A549 (cell line): Measurements from ENCODE around the gene CNOT9. TPM values are rescaled to one million over a fixed set of nuclear protein-coding genes. Genes with fewer than 3 reads are reported as not detected.

Experiments
- ATAC-seq, 2 experiments: fragments of 200-7000 bp in 1 of 2; fragments of >200 bp in 1 of 2; cut with Nextera tagmentation in 1 of 2; cut with Tn5 transposase in 1 of 2; 3 replicates each; pipeline versions ENCODE4 v1.8.0 to v1.9.1; 2018 to 2020; ENCODE audit warnings: mild to moderate bottlenecking in 1 of 2, moderate library complexity in 1 of 2
- CTCF ChIA-PET: fragments of 300-600 bp; sonication (Branson Sonifier 250); formaldehyde crosslinking; extraction: SDS; loops from one replicate; lab custom pipeline; 2021; ENCODE audit warnings: antibody characterized with exemption, inconsistent platforms; lab: Yijun Ruan, JAX
- POLR2A ChIA-PET: fragments of 350-600 bp; formaldehyde crosslinking; extraction: SDS; loops from one replicate; lab custom pipeline; 2021; ENCODE audit warnings: antibody characterized with exemption, inconsistent platforms; lab: Yijun Ruan, JAX
- DNase-seq, 2 experiments: peaks; one replicate each; pipeline versions ENCODE4 v3.0.0 to v3.0.0-alpha.2; 2011 to 2016; ENCODE audit warnings: low read depth in 1 of 2, low spot score in 1 of 2
- FAIRE-seq: peaks from 2 replicates; lab custom pipeline; 2011; peaks lifted over from hg19 to GRCh38; lab: Jason Lieb, UNC
- H3K27ac ChIP-seq, 2 experiments: fragments of >200 bp; sonication (Bioruptor Twin); formaldehyde crosslinking; 3 replicates each; pipeline ENCODE4 v1.5.1; 2016 to 2017
- H3K4me1 ChIP-seq: fragments of >200 bp; sonication (Bioruptor Twin); formaldehyde crosslinking; 3 replicates; pipeline ENCODE4 v1.6.1; 2016
- H3K4me2 ChIP-seq: fragments of >200 bp; sonication (Bioruptor Twin); formaldehyde crosslinking; 3 replicates; pipeline ENCODE4 v1.6.1; 2016
- H3K4me3 ChIP-seq: fragments of >200 bp; sonication (Bioruptor Twin); formaldehyde crosslinking; 3 replicates; pipeline ENCODE4 v1.5.1; 2016
- H3K9me3 ChIP-seq: fragments of >200 bp; sonication (Bioruptor Twin); formaldehyde crosslinking; 3 replicates; pipeline ENCODE4 v1.6.1; 2016
- CBX2 ChIP-seq: fragments of 200-600 bp; sonication (generic); IDR thresholded peaks from 2 replicates; pipeline ENCODE4 v1.6.1; 2016; ENCODE audit warnings: low read depth, mild to moderate bottlenecking, borderline replicate concordance
- EHF ChIP-seq: fragments of 250-450 bp; sonication (Bioruptor Pico); IDR thresholded peaks from 2 replicates; pipeline ENCODE4 v1.5.0; 2020; ENCODE audit warnings: mild to moderate bottlenecking
- EHMT2 ChIP-seq: fragments of 200-600 bp; sonication (generic); IDR thresholded peaks from 2 replicates; pipeline ENCODE4 v1.6.1; 2016; ENCODE audit warnings: antibody characterized with exemption, low read depth, mild to moderate bottlenecking, moderate library complexity
- FOSL2 ChIP-seq, 2 experiments: fragments of 450-650 bp in 1 of 2; fragments of >200 bp in 1 of 2; sonication (Bioruptor Twin) in 1 of 2; formaldehyde crosslinking; IDR thresholded peaks; 2 replicates each; pipeline versions ENCODE4 v1.5.0 to v1.6.1; 2016 to 2020; ENCODE audit warnings: mild to moderate bottlenecking in 1 of 2, moderate library complexity in 1 of 2
- GATA3 ChIP-seq: IDR thresholded peaks from 2 replicates; pipeline ENCODE4 v1.6.1; 2012; ENCODE audit warnings: borderline replicate concordance
- HOXA7 ChIP-seq: fragments of 250-450 bp; sonication (Bioruptor Pico); IDR thresholded peaks from 2 replicates; pipeline ENCODE4 v1.5.0; 2020; ENCODE audit warnings: mild to moderate bottlenecking, moderate library complexity
- HOXB5 ChIP-seq: fragments of 250-450 bp; sonication (Bioruptor Pico); IDR thresholded peaks from 2 replicates; pipeline ENCODE4 v1.5.0; 2020; ENCODE audit warnings: mild to moderate bottlenecking, moderate library complexity
- JUN ChIP-seq, 2 experiments: fragments of >200 bp; sonication (Bioruptor Twin); formaldehyde crosslinking; IDR thresholded peaks; 2 replicates in 1 of 2; 3 replicates in 1 of 2; pipeline ENCODE4 v1.6.1; 2016 to 2017
- JUNB ChIP-seq: fragments of >200 bp; sonication (Bioruptor Twin); formaldehyde crosslinking; IDR thresholded peaks from 2 replicates; pipeline ENCODE4 v1.6.1; 2016
- KDM5A ChIP-seq: fragments of 200-600 bp; sonication (generic); IDR thresholded peaks from 2 replicates; pipeline ENCODE4 v1.6.1; 2016; ENCODE audit warnings: antibody characterized with exemption, mild to moderate bottlenecking
- NR3C1 ChIP-seq: fragments of >200 bp; sonication (Bioruptor Twin); formaldehyde crosslinking; IDR thresholded peaks from 3 replicates; pipeline ENCODE4 v1.6.1; 2017
- PHF8 ChIP-seq: fragments of 200-600 bp; sonication (generic); IDR thresholded peaks from 2 replicates; pipeline ENCODE4 v1.6.1; 2016; ENCODE audit warnings: low read depth, mild to moderate bottlenecking, antibody characterized with exemption, moderate library complexity, borderline replicate concordance
- POLR2AphosphoS2 ChIP-seq: conservative IDR thresholded peaks from 2 replicates; pipeline ENCODE4 v1.6.1; 2012; ENCODE audit warnings: low read length, improper control_type of control experiment, inconsistent platforms
- RAD21 ChIP-seq, 2 experiments: fragments of >200 bp in 1 of 2; sonication (Bioruptor Twin) in 1 of 2; formaldehyde crosslinking in 1 of 2; IDR thresholded peaks in 1 of 2; conservative IDR thresholded peaks in 1 of 2; 2 replicates in 1 of 2; 3 replicates in 1 of 2; pipeline ENCODE4 v1.6.1; 2012 to 2018; ENCODE audit warnings: inconsistent platforms in 1 of 2
- RARB ChIP-seq: fragments of 250-450 bp; sonication (Bioruptor Pico); IDR thresholded peaks from 2 replicates; pipeline ENCODE4 v1.8.0; 2021; ENCODE audit warnings: mild to moderate bottlenecking, moderate library complexity
- SMC3 ChIP-seq: fragments of >200 bp; sonication (Bioruptor Twin); formaldehyde crosslinking; IDR thresholded peaks from 3 replicates; pipeline ENCODE4 v1.6.1; 2018; ENCODE audit warnings: inconsistent platforms
- SREBF2 ChIP-seq: fragments of 450-650 bp; IDR thresholded peaks from 2 replicates; pipeline ENCODE4 v1.6.1; 2014; ENCODE audit warnings: mild to moderate bottlenecking, moderate library complexity
- TFCP2L1 ChIP-seq: fragments of 250-450 bp; sonication (Bioruptor Pico); IDR thresholded peaks from 2 replicates; pipeline ENCODE4 v1.5.0; 2021; ENCODE audit warnings: mild to moderate bottlenecking
- ZNF302 ChIP-seq: fragments of 250-450 bp; sonication (Bioruptor Pico); IDR thresholded peaks from 2 replicates; pipeline ENCODE4 v1.9.0; 2021; ENCODE audit warnings: inconsistent platforms, mild to moderate bottlenecking, moderate library complexity
- WGBS: methylation state at CpG from one replicate; pipeline ENCODE4 v1.1.6; 2017; ENCODE audit errors: missing lambda C conversion rate; 5-methylcytosine and 5-hydroxymethylcytosine counted together
- polyA plus RNA-seq, 4 experiments: library from polyadenylated mRNA; depleted of rRNA in 3 of 4; stranded (reverse); fragments of >200 nt; fragmentation: RNase III in 1 of 4; extraction: RNeasy Plus Mini Kit Qiagen cat#74134 plus additional on column Dnase treatment in 1 of 4; gene quantifications; 2 replicates in 3 of 4; 3 replicates in 1 of 4; pipeline ENCODE4 v1.2.3, GENCODE V29; 2011 to 2017
- TF ChIP-seq, protein P1 (sequence below): IDR thresholded peaks from 2 replicates; pipeline ENCODE4 v1.6.1; 2012
- TF ChIP-seq, protein P2 (sequence below): fragments of 250-450 bp; sonication (Bioruptor Pico); IDR thresholded peaks from 2 replicates; pipeline ENCODE4 v1.5.0; 2021; ENCODE audit warnings: mild to moderate bottlenecking, moderate library complexity, borderline replicate concordance
- TF ChIP-seq, protein P3 (sequence below): fragments of 150-350 bp; IDR thresholded peaks from 2 replicates; pipeline ENCODE4 v1.6.1; 2014; ENCODE audit warnings: low read depth, mild to moderate bottlenecking, low read length
- TF ChIP-seq, protein P4 (sequence below): fragments of 200-600 bp; sonication (generic); IDR thresholded peaks from 2 replicates; pipeline ENCODE4 v1.6.1; 2016; ENCODE audit warnings: antibody characterized with exemption, mild to moderate bottlenecking, moderate library complexity

CNOT9 gene
- polyA plus RNA-seq, 2 of the 4 experiments (the other 2 are of a cell fraction): 42.7 to 87.4 TPM

DNA sequence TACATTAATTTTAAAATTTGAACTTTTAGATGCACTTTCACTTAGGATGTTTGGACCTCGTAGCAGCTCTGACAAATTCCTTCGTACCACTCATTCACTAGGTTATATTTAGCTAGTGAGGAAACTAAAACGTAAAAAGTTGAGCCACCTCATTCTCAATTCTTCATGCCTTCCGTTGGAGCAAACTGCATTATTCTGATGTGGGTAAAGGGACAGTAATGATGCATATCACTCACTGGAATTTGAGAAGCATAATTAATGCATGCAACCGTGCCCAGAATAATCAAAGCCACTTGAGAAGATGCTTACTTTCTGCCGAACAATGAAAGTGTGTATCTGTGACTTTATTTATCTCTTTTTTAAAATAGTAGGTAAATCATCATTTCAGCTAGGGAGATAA, 2.2 kb downstream of the CNOT9 start:
- Histone ChIP-seq H3K4me3 (peak overlapping the region; percentile 74; the same call in 2 of the 3 replicates), H3K4me2 (peak overlapping the region; percentile 89), H3K9me3 (no peaks in the 10 kb centered on the region), H3K4me1 (peaks cover 22% of the 10 kb centered on the region), H3K27ac (no peak overlapping the region)
- DNase-seq (no peak), ATAC-seq (no peak), FAIRE-seq (no peak)
- CTCF ChIA-PET: interaction anchor here (0.7 kb wide), 1 partner anchor 95 kb away, joined by 4 read pairs; no protein-coding TSS in a partner anchor
- 40% methylated on average over 6 of the region's 6 CpGs for WGBS
- POLR2A ChIA-PET: no interaction called here
- TF ChIP-seq POLR2AphosphoS2 (no peak), JUNB (no peak), FOSL2 (IDR thresholded peaks at IDR 0.05) (no peak), FOSL2 (CRISPR knock-in tag; IDR thresholded peaks at IDR 0.05) (no peak), SMC3 (no peak), KDM5A (no peak), NR3C1 (no peak)
- TF ChIP-seq, protein P1, sequence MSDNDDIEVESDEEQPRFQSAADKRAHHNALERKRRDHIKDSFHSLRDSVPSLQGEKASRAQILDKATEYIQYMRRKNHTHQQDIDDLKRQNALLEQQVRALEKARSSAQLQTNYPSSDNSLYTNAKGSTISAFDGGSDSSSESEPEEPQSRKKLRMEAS: no peak
- TF ChIP-seq, protein P2, sequence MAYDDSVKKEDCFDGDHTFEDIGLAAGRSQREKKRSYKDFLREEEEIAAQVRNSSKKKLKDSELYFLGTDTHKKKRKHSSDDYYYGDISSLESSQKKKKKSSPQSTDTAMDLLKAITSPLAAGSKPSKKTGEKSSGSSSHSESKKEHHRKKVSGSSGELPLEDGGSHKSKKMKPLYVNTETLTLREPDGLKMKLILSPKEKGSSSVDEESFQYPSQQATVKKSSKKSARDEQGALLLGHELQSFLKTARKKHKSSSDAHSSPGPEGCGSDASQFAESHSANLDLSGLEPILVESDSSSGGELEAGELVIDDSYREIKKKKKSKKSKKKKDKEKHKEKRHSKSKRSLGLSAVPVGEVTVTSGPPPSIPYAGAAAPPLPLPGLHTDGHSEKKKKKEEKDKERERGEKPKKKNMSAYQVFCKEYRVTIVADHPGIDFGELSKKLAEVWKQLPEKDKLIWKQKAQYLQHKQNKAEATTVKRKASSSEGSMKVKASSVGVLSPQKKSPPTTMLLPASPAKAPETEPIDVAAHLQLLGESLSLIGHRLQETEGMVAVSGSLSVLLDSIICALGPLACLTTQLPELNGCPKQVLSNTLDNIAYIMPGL (CRISPR knock-in tag): no peak

DNA sequence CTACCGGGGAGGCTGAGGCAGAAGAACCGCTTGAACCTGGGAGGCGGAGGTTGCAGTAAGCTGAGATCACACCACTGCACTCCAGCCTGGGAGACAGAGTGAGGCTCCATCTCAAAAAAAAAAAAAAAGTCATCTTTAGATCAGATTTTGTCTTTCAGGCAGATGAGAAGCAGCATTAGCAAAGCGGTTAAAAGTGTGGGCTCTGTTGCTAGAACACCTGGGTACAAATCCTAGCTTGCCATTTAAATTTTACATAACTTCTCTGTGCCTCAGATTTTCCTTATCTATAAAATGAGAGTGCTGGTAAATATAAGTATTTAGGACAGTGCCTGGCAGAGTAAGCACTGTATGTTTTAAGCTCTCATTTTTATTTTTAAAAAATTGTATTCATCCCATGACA, 8.2 kb downstream of the CNOT9 start:
- H3K4me2 ChIP-seq: no peak overlapping the region
- TF ChIP-seq RARB (CRISPR knock-in tag): no peak
- TF ChIP-seq EHMT2: no peak
- no peak for TF ChIP-seq GATA3
- TF ChIP-seq, protein P3, sequence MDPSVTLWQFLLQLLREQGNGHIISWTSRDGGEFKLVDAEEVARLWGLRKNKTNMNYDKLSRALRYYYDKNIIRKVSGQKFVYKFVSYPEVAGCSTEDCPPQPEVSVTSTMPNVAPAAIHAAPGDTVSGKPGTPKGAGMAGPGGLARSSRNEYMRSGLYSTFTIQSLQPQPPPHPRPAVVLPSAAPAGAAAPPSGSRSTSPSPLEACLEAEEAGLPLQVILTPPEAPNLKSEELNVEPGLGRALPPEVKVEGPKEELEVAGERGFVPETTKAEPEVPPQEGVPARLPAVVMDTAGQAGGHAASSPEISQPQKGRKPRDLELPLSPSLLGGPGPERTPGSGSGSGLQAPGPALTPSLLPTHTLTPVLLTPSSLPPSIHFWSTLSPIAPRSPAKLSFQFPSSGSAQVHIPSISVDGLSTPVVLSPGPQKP: no peak
- no peak for TF ChIP-seq ZNF302 (CRISPR knock-in tag)
- no peak for TF ChIP-seq FOSL2 (IDR thresholded peaks at IDR 0.05)
- TF ChIP-seq FOSL2 (CRISPR knock-in tag; IDR thresholded peaks at IDR 0.05): no peak
- TF ChIP-seq SREBF2: no peak
- TF ChIP-seq PHF8: no peak
- H3K4me1 ChIP-seq: peaks cover 29% of the 10 kb centered on the region
- H3K9me3 ChIP-seq: no peaks in the 10 kb centered on the region
- CTCF ChIA-PET: interaction anchor here (0.6 to 1.5 kb wide), 2 partner anchors 10 to 75 kb away, joined by 3 to 4 read pairs; no protein-coding TSS in a partner anchor
- DNase-seq (no peak), ATAC-seq (no peak), FAIRE-seq (no peak)
- POLR2A ChIA-PET: interaction anchor here (0.6 kb wide), 1 partner anchor 13 kb away, joined by 4 read pairs; no protein-coding TSS in a partner anchor
- H3K4me3 ChIP-seq: no peak overlapping the region
- WGBS: 95% methylated on average over 4 of the region's 4 CpGs
- H3K27ac ChIP-seq: no peak overlapping the region

DNA sequence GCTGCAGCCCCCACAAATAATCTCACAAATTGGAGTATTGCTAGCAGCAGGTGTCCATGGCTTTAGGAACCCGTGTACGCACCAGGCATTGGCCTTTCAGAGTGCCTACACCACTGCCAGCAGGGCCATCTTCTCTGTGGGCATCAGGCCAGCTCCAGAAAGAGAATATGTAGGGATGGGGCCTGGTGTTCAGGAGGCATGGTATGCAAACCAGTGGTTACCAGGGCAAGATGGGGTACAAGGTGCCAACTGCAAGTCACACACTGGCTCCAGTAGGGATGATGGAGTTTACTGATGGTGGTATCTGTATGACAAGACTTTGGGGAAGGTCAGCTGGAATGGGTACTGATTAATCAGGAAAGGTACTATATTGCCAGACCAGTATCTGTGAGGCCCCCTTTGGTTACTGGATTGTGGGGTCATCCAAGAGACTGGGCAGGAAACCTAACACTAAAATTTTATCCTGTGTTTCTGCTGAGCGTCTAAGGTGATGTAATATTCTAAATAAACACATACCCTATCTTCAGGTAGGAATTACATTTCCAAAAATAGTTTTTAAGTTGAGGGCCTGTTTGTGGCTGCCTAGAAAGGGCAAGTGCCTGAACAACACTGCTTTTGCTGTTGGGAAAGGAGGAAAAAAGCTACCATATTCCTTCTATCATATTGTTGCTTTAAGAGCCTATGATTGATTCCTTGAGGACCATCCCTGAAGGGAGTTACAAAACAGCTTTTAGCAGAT, 9.0 kb downstream of the CNOT9 start:
- CTCF ChIA-PET: interaction anchor here (0.6 to 2.9 kb wide), 5 partner anchors 10 to 270 kb away, joined by 3 to 12 read pairs (median 4); partner anchors contain the start of gene CATIP
- no peak overlapping the region for H3K4me2 ChIP-seq
- WGBS: 91% methylated on average over 3 of the region's 3 CpGs
- ATAC-seq (no peak; a peak in 1 of 6 replicates), FAIRE-seq (no peak), DNase-seq (no peak)
- no peaks in the 10 kb centered on the region for H3K9me3 ChIP-seq
- H3K4me1 ChIP-seq: peaks cover 34% of the 10 kb centered on the region
- POLR2A ChIA-PET: no interaction called here
- TF ChIP-seq ZNF302 (CRISPR knock-in tag) (no peak), RAD21 (conservative IDR thresholded peaks at IDR 0.05 in 1 of 2, IDR thresholded peaks at IDR 0.05 in 1 of 2) (no peak), SMC3 (no peak), TFCP2L1 (CRISPR knock-in tag) (no peak), POLR2AphosphoS2 (no peak), HOXB5 (CRISPR knock-in tag) (no peak), EHF (CRISPR knock-in tag) (no peak), HOXA7 (CRISPR knock-in tag) (no peak), SREBF2 (no peak), KDM5A (no peak), JUN (IDR thresholded peaks at IDR 0.05) (no peak), CBX2 (no peak), GATA3 (no peak)
- TF ChIP-seq, protein P1: no peak
- TF ChIP-seq, protein P4, sequence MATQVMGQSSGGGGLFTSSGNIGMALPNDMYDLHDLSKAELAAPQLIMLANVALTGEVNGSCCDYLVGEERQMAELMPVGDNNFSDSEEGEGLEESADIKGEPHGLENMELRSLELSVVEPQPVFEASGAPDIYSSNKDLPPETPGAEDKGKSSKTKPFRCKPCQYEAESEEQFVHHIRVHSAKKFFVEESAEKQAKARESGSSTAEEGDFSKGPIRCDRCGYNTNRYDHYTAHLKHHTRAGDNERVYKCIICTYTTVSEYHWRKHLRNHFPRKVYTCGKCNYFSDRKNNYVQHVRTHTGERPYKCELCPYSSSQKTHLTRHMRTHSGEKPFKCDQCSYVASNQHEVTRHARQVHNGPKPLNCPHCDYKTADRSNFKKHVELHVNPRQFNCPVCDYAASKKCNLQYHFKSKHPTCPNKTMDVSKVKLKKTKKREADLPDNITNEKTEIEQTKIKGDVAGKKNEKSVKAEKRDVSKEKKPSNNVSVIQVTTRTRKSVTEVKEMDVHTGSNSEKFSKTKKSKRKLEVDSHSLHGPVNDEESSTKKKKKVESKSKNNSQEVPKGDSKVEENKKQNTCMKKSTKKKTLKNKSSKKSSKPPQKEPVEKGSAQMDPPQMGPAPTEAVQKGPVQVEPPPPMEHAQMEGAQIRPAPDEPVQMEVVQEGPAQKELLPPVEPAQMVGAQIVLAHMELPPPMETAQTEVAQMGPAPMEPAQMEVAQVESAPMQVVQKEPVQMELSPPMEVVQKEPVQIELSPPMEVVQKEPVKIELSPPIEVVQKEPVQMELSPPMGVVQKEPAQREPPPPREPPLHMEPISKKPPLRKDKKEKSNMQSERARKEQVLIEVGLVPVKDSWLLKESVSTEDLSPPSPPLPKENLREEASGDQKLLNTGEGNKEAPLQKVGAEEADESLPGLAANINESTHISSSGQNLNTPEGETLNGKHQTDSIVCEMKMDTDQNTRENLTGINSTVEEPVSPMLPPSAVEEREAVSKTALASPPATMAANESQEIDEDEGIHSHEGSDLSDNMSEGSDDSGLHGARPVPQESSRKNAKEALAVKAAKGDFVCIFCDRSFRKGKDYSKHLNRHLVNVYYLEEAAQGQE: no peak
- H3K27ac ChIP-seq: no peak overlapping the region
- H3K4me3 ChIP-seq: no peak overlapping the region
